HG03045 (cell line): ENCODE results near the gene FRA10AC1.

ENCODE experiments used
- ATAC-seq: cut with Tn5 transposase; IDR thresholded peaks from one replicate; pipeline ENCODE4 v1.9.1; 2021; ENCODE audit warnings: mild to moderate bottlenecking, moderate library complexity; ENCODE audit not compliant: unreplicated experiment

FRA10AC1 gene, protein sequence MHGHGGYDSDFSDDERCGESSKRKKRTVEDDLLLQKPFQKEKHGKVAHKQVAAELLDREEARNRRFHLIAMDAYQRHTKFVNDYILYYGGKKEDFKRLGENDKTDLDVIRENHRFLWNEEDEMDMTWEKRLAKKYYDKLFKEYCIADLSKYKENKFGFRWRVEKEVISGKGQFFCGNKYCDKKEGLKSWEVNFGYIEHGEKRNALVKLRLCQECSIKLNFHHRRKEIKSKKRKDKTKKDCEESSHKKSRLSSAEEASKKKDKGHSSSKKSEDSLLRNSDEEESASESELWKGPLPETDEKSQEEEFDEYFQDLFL

DNA sequence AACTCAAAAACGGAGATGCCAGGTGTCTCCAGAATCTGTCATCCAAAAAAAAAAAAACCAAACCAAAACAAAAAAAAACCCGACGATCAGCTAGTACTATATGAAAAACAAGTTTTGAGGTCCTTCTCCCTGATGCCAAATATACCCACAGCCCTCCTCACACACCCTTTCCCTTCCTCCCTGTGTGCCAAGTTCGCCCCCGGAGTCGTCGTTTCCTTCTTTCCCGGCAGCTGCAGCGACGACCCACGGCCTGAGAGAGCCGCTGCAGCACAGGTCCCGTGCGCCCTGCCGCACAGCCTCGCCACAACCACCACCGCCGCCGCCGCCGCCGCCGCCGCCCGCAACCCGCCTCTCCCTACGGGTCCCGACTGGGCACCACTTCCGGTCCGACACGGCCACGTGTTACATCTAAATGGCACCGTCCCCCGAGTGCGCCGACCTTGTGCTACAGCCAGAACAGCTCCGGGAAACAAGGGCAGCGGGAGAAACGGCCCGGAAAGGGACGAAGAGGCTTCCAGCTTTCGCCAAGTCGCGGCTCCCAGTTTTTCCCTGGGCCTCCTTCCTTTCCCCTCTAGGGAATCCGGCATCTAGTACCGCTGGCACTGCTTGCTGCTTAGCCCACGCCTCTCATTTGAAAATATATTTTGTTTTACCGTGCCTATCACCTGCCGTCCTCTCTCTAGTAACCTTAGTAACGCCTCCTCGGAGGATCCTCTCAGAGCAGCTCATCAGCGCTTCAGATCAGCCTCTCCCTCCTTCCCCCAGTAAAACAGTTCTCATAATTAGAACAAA is at the start of gene FRA10AC1:
Gene FRA10AC1, minus strand, starts transcription at position 383 of the 792 bp plus-strand sequence. CDS start 2,486 bp downstream, outside the sequence.
- ATAC-seq: peak; percentile 91

DNA sequence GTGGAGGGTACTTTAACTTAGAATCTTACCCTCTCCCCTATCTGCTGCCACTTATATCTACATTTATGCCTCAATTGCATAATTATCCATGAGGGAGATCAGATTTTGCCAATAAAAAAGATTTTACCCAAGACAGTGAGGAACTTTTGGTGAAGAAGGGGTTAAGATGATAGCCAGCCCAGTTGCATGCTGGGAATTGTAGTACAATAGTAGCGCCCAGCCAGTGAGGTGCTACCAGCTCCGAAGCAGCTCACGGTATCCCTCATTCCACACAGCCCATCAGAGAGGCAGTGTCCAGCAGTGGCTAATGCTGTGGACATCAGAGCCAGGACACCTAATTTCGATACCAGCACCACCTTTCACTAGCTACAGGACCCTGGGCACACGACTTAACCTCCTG is 49.4 kb upstream of the FRA10AC1 start:
- ATAC-seq: no peak

DNA sequence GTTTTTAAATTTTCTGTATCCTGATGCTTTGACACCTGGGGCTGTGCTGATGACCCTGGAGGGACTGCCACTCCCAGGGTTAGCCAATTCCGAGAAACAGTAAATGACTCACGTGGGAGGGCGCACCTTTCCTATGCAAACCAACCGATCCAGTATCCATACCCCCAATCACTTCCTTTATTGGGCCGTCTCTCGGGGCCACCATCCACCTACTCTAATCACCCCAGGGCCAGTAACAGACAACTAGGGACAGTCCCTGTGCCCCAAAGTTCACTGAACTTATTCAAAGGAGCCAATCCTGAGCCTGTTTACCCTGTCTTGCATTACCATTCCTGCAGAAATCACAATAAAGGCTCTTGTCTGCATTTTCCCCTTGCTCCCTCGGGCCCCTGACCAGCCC is 48.7 kb upstream of the FRA10AC1 start:
- no peak for ATAC-seq

DNA sequence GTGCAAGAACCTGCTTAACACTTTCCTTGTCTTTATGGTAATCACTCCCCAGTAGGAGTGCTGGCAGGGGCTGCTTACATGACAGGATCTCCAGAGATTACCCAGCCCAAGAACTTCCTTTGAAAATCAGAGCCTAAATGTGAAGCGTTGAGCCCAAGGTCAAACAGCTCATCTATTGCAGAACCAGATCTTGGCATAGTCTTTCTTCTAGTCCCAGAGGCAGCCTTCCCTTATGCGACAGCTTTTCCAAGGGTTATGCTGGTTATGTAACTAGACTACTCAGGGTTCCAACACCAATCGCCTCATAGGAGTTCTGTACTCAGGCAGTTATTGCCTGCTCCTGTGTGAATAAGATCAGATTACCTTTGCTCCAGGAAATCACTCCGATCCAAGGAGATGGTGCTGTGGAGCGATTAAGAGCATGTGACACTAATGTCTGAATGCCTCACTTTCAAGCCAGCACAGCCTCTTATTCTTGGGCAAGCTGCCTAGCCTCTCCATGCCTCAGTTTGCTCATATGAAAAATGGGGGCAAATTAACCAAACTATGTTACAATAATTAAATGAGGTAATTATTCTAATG is 46.9 kb upstream of the FRA10AC1 start:
- ATAC-seq: no peak

DNA sequence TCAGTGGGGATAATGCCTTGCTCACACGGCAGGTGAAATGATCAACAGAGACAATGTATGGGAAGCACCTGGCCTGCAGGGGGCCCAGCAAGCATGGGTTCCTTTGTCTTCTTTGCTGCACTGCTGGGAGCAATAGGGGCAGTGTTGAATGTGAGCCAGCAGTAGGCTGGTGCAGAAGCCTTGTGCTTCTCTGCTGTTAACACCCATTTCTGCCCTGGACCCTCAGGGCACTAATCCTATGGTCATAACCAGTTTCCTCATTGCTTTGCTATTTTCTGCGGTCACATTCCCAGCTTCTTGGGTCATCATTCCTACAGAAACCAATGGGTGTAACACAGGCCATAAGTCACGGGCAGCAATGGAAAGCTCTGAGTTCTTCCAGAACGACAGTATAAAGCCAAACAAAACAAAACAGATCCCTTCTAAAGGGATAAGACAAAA is 44.5 kb upstream of the FRA10AC1 start:
- ATAC-seq: no peak

DNA sequence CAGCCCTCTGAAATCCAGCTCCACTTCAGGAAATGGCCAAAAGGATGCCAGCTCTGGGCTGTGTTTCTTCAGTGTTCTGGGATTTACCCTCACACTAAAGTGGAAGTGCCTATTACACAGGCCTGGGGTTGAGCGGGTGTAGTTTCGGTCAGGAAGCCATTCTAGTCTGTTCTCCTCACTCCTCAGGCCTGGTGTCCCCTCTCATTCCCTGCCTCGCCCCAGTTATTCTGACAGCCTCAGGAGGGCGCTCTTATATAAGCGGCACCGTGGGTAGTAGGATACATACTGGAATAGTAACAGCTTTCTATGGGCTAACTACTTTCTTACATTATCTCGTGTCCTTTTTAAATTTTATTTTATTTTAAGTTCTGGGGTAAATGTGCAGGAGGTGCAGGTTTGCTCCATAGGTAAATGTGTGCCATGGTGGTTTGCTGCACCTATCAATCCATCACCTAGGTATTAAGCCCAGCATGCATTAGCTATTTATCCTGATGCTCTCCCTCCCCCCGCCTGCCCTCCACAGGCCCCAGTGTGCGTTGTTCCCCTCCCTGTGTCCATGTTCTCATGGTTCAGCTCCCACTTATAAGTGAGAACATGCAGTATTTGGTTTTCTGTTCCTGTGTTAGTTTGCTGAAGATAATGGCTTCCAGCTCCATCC is 43.1 kb upstream of the FRA10AC1 start:
- no peak for ATAC-seq

DNA sequence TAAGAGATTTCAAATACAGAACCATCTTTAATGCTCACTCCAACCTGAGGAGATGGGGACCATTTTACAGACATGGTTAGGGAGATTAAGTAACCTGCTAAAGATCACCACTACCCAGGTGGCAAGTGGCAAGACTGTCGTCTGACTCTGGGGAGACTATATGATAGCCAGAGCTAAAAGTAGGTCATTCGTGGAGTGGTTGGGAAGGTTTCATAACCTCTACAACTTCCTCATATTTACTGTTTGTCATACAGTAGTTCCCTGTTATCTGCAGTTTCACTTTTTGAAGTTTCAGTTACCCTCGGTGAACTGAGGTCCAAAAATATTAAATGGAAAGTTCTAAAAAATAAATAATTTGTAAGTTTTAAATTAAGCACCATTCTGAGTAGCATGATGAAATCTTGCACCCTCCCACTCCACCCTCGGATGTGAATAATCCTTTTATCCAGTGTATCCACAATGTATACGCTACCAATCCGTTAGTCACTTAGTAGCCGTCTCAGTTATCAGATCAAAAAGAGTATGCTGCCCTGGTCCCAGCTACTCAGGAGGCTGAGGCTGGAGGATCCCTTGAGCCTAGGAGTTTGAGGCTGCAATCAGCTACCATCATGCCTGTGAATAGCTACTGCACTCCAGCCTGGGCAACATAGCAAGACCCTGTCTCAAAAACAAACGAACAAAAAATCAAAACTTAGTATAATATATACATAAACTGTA is 40.4 kb upstream of the FRA10AC1 start:
- ATAC-seq: peak; percentile 71

DNA sequence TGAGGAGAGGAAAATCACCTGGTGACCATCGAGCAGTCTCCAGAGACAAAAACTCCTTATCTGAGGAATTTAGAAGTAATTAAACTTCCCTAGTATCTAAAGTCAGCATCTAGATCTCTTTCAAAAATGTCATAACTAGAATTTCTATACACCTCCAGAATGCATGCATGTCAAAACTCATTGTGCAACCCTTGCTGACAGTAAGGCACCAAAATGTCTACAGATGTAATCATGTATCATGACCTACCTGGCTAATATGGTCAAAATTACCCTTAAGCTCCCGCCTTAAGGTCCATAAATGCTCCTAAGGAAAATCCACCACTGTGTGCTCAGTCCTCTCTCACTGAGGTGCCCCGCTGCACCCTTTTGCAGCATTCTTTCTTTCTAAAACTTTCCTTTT is 39.0 kb upstream of the FRA10AC1 start:
- ATAC-seq: no peak

DNA sequence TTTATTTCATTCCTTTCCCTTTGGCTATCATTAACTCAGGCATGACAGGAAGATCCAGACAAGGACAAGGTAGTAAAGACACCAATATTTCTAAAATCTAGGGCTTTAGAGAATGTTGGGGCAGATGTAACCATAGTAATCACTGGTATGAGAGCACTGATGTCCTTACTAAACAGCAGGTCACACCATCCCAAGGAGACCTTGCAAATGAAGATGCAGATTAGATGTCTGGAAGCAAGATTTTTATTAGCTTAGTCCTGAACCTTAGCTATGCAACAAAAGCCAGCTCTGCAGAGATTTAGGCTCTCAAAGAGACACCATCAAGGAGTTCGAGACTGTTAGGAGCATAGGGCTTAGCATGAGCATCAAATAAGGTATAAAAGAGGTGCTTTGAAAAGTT is 23.6 kb upstream of the FRA10AC1 start:
- no peak for ATAC-seq

DNA sequence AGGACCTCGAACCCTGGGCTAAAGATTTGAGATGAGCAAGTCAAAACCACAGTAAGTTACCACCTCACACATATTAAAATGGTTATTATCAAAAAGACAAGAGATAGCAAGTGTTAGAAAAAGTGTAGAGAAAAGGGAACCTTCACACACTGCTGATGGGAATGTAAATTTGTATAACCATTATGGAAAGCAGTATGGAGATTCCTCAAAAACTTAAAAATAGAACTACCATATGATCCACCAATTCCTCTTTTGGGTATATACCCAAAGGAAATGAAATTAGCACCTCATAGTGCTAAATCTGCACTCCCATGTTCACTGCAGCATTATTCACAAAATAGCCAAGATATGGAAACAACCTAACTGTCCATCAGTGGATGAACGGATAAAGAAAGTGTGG is 20.8 kb upstream of the FRA10AC1 start:
- no peak for ATAC-seq

DNA sequence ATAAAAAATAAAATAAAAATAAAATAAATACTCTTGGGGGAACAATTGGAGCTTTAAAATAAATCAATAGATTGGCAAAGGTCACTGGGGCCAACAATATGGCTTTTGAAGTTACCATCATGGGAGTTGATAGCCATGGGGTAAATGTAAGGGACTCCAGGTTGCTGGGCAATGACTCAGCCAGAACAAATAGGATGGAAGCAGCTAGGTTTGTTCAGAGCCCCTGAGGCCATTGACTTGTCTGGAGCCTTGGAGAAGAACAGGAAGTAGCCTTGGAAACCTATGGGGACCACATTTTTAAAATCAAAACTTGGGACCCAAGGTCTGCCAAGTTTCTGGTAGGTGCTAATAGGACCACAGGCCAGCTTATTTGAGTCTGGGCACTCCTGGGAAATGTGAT is 20.2 kb upstream of the FRA10AC1 start:
- ATAC-seq: no peak

DNA sequence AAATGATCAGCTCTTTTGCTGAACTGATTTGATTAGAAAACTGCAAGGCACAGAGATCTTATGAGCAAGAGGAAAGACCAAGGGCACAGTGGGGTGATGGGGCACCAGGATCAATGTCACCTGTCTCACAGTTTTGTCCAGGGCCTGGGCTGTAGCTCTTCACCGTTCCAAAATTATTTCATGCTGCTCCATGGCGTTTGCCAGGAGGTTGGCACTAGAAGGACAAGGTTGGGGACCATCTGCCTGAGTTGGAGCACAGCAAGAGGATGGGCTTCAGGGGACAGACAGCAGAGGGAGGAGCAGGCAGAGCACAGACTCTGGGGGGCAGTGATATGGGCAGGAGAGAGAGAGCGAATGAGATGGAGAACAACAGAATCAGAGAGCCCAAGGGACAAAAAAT is 17.5 kb upstream of the FRA10AC1 start:
- ATAC-seq: no peak

DNA sequence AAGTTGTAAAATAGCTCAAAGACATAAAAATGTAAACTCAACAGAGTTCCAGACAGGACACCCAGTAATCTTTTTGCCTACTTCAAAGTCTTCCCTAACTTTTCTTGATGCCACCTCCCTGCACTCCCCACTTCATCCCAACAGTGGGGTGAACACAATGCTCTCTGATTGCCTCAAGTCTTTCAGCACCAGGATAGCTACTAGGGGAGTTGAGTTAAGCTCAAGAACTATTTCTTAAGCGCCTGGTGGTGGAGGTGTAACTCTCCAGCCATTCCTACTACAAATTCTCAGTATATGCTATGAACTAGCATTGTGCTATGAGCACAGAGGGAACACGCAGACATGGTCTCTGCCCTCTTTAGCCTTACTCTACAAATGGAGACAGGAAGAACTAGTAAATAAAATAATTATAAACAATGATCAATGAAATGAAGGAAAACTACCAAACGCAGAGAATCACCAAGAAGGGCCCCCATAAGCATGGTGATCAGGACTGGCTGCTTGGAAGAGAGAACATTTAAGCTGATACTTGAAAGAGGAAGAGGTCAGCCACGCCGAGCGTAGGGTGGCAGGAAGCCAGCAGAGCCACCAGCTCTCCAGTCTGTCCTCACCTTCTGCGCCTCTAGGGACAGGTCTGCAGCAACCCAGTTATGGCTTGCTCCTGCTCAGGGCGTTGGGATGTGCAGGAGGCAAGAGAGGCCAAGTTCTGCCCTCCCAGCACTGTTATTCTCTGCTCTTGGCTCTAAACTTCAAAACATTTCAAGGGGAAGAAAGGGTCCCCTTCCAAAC is 16.7 kb upstream of the FRA10AC1 start:
- no peak for ATAC-seq

DNA sequence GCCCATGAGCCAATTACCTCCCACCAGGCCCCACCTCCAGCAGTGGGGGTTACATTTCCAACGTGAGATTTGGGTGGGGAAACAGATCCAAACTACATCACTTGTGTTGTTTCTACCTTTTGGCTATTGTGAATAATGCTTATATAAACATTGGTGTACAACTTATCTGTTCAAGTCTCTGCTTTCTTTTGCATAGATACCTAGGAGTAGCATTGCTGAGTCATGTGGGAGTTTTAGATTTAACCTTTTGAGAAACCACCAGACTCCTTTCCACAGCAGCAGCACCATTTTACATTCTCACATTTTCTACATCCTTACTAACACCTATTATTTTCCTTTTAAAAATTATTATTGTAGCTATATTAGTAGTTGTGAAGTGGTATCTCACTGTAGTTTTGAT is 14.4 kb upstream of the FRA10AC1 start:
- ATAC-seq: no peak

DNA sequence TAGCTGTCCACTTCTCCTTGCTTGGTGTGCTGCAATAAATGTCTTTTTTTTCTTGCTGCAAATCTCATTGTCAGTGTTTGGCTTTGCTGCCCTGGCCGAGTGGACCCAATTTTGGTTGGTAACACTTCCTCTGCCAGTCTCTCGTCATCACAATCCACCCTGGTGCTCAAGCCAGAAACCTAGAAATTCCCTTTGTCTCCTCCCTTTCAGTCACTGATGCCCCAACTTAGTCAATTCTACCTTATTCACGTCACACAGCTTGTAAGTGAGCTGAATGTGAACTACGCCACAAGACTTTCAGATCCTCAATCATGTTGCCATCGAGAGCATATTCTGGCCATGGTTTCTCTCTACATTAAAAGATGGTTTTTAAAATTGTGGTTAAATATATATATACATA is 13.0 kb upstream of the FRA10AC1 start:
- ATAC-seq: peak; percentile 92

DNA sequence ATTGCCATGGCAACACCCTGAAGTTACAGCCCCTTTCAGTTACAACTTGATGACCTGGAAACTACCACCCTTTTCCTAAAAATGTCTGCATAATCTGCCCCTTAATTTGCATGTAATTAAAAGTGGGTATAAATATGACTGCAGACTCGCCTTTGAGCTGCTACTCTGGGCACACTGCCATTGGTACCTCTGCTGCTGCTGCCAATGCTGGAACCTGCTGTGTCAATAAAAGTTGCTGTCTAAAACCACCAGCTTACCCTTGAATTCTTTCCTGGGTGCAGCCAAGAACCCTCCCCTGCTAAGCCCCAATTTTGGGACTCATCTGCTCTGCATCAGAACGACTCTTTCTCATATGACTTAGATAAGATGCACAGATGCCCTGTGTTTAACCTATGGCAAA is 10.2 kb upstream of the FRA10AC1 start:
- no peak for ATAC-seq

DNA sequence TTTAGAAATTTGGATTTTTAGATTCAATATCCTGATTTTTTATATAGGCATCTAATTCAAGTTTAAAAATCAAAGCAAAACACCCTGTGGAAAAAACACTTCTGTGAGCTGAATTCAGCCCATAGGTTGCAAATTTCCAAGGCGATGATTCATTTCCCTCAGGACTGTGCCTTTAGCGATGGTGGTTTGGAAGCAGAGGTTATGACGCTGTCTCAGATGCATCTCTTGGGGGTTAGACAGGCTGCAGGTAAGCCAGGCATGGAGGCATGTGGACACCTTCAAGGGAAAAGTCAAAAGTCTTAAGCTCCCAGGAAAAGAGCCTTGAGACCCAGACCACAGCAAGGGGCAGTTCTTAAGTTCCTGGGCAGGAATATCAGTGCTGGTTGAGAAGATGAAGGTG is 9.5 kb upstream of the FRA10AC1 start:
- no peak for ATAC-seq

DNA sequence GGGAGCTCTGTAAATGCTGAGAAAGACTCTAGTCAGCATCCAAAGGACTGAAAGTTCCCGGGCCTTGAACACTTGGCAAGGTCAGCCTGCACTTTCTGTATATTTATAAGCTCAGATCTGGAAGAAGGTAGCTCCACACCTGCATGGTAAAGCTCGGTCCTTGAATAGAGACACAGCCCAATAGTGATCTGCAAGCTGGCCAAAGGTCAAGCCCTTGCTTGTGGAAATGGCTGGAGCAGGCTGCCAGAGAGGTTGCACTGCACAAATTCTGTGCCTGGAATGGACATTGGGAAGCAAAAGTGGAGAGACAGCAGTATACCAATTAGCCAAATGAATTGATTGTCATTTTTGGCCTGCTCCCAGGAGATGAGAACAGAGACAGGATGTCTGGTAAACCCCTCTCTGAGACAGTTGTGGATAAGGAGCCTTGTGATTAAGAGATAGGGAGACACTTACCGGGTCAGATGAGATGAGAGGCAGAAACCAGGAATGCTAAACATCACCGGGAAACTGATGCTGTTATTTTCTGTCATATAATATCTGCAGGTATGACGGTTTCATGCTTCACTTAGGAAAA is 8.0 kb upstream of the FRA10AC1 start:
- ATAC-seq: no peak

DNA sequence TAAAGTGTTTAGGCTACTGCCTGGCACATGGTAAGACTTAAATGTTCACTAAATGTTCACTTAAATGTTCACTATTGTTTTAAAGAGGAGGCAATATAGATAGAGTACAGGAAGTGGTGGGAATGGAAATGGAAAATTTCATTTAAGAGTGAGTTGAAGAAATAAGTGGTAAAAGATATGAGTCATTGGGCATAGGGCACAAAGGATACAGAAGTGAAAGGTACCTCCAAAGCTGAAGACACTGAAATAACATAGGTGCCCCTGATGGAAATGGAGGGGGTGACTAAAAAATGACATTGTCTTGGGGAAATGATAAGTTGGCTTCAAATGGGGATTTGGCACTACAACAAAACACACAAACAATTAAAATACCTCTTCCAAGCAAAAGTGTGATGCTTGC is 5.2 kb upstream of the FRA10AC1 start:
- no peak for ATAC-seq

DNA sequence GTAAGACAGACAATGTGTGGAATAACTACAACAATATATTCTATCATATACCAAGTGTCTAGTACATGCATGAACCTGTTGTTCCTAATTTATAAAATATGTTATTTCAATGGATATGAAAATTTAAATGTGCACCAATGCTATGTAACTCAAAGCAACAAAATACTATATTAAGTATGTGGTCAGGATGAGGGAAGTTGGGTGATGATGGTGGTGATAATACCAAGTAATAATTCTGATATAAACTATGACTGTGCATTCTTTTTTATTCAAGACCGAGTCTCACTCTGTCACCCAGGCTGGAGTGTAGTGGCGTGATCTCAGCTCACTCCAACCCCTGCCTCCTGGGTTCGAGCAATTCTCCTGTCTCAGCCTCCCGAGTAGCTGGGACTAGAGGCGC is 2.1 kb upstream of the FRA10AC1 start:
- no peak for ATAC-seq
